NOMO-1 treated with dmso at 0.1 percent for 144 hours (cell line): ENCODE data around the gene UNC50.
A peak's percentile ranks its signal among the peaks of the same experiment; 100 is the strongest.
"Not testable (repeated sequence)": the region's sequence is repeated elsewhere in the genome, so short reads cannot be mapped to it uniquely, and the experiment has no call there.

Experiments used
- DNase-seq: peaks from one replicate; lab custom pipeline; 2025; ENCODE audit not compliant: unreplicated experiment; lab: John Stamatoyannopoulos, UW

UNC50 gene

DNA sequence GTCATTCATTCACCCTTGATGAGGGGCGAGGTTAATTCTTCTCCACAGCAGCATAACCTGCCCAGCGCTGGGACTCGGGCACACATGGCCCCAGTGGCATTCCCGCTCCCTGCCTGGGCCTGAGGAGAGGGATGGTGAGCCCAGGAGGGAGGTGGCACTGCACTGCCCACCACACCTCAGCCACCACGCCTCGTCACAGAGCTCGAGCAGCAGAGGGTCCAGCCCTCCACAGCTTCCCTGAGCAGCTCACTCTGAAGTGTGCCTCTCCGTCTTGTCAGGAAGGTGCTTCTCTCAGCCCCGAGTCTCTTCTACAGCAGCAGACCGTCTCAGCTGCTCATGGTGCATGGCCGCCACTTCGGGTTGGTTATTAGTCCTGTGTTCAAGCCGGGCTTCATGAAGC, 35.0 kb upstream of the UNC50 start:
- no peak for DNase-seq

DNA sequence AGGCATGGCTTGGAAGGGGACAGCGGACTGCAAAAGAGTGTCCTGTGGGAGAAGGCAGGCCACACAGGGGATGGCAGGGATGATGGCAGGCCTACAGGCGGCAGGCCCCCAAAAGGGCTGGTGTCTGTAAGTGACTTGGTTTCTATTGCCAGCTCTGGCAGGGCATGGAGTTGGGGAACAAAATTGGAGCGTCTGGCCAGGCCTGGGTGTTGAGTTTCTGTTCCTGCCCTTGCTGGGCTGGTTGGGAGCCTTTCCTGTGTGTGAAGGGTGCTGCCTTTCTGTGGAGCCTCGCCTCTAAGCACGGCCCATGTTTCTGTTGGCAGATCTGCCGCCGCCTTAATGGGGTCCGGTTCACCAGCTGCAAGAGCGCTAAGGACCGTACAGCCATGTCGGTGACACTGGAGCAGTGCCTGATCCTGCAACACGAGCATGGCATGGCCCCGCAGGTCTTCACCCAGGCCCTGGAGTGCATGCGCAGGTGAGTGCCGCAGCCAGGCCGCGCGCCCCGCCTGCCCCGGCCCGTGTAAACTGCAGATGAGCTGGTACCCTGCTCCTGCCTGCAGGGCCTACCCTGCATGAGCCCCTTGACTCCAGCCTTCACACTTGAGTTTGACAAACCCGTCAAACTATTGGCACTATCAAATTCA, 31.6 kb upstream of the UNC50 start:
- no peak for DNase-seq

GRCh38 chr2:98577313-98577712, 31.1 kb upstream of the UNC50 start:
- DNase-seq = no peak

DNA sequence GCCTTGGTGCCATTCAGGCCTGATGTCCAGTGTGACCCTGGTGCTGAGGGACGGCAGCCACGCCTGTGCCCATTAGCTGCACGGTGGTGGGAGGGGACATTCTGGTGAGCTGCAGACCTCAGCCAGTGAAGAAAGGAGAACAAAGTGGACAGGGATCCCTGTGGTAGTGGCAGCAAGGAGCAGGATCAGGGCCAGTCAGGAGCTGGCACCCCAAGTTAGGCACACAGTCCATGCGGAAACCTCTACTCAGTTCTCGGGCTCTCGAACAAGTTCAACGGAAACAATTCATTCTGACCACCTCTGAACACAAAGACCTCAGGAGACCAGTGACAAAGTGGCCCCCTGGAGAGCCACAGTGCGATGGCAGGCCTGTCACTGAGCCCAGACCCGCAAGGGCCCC, 30.2 kb upstream of the UNC50 start:
- no peak for DNase-seq

DNA sequence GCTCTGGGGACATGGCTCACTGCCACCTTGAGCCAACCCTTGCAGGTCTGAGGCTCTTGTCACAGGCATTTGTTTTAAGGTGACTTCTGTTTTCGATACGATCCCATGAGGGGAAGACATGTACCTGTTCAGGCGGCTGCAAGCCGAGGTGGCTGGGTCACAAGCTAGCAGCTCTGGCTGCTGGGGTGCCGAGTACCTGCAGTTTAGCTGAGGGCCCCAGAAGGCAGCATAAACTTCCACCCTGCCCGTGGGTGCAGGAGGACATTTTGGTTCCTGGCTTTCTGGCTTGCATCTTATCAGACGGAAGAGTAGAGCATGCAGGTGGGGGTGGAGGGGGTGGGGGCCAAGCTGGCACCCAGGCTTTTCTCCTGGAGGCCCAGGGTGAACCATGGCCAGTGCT, 28.5 kb upstream of the UNC50 start:
- DNase-seq = no peak

GRCh38 chr2:98580656-98581284, 27.6 kb upstream of the UNC50 start:
- no peak for DNase-seq

GRCh38 chr2:98582523-98582922, 25.9 kb upstream of the UNC50 start:
- DNase-seq = no peak

- DNase-seq = no peak
Measured at GRCh38 chr2:98583276-98583675, 25.1 kb upstream of the UNC50 start.

DNA sequence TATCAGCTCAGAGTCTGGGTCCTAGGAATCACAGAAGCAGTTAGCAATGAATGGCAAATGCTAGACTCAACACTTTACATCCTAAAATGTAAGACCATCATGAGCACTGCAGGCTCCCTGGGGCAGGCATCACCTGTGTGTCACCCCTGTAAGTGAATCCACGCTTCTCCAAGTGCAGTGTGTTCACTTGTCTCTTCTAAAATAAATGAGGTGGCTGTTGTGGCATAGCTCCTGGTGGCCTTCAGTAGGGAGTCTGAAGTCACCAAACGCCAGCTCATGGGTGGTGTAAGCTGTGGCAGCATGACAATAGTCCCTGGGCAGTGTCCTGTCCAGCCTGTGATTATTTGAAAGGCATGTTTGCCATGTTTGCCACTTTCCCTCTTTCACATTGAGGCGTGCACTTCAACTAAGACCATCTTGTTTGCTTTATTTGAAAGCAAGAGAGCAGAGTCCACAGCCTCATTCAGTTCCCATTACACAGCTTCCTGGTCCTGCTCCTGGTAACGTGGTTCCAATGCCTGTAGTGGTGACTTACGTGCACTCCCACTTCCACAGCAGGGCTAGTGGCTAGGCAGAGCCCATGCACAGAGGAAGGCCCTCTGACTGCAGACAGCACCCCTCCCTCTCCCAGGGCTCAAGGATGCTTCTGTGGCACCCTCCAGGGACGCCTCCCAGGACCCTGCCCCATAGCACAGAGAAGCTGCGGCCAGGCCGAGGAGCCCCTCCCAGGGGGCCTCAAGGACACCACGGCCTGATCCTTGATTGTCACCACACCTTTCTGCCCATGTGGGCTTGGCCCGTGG, 24.4 kb upstream of the UNC50 start:
- DNase-seq = no peak

- DNase-seq = no peak
Measured at GRCh38 chr2:98585386-98585785, 23.0 kb upstream of the UNC50 start.

DNA sequence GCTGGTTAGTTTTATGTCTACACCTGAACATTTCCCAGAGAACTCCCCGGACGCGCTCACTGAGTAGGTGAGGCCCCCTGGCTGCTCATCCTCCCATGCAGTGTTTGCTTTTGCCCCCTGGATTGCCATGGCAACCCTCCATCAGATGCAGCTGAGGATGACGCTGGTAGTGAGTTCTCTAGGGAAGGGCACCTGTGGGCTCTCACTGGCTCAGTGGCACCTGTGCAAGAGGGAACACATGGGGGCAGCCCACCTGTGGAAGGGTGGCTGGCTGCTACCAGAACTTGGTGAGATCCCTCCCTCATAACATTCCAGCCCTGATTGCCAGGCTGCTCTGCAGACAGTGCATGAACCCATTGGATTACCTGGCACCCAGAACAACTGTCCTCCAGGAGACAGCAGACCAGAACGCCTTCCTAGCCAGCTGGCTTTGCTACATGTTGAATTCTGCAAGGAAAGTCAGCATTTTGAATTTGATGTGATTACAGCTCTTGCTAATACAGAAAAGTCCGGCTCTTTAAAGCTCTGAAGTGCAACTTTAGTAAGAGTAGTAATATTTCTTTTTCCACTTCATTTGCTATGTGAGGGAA, 21.7 kb upstream of the UNC50 start:
- DNase-seq = no peak

DNA sequence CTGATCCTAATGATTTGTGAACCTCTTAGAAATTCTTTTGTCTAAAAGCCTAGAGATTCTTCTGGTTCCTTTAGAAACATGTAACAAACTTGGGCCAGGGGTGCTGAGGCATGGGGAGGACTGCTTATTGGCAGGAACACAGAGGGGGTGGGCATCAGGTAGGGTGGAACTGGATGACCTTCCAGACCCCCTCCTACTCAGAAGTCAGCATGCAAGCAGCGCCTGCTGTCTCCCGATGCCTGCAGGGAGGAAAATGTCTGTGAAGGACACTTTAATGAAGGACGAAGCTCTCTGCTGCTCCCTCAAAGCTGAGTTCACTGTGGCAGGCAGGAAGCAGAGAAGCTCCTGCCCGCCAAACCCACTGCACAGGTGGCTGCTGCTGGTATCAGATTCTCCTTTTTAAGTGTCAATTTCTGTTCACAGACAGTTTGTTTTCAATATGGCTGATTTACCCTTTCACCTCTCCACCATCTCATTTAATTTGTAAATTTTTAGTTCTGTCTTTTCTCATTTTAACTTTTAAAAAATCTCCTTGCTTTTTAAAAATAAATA, 19.4 kb upstream of the UNC50 start:
- no peak for DNase-seq

DNA sequence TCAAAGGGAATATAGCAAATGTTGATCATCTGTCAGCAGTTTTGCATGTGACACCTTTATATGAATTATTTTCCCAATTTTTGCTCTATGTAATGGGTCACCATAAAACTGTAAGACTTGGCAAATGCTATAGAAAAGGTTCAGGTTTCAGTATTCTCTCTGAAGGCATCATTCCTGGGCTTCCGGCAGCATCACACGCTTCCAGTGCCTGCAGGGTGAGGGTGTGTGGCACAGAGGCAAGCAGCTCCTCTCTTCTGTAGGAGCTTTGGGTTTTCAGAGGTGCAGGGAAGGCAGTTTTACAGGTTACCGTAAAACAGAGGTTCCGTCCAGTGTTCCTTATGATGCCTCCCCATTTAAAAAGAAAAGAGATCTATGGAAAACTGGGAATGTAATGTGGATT, 18.9 kb upstream of the UNC50 start:
- DNase-seq = no peak

DNA sequence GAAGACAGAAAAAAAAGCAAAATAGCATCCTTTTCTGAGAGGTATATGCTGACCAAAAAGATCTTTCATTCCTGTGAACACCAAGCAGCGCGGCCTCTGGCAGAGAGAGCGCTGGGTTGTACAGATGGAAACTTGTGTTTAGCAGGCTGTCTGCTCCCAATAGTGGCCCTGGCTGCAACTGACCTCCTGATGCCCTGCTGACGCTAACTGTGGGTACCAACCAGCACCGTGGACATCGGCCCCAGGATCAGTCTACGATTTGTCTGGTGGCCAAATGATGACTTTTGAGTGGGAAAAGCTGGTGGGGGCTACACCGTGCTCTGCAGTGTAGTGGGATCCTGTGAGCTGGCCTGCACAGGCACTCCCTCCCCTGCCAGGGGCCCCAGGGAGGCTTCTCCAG, 15.8 kb upstream of the UNC50 start:
- no peak for DNase-seq

DNA sequence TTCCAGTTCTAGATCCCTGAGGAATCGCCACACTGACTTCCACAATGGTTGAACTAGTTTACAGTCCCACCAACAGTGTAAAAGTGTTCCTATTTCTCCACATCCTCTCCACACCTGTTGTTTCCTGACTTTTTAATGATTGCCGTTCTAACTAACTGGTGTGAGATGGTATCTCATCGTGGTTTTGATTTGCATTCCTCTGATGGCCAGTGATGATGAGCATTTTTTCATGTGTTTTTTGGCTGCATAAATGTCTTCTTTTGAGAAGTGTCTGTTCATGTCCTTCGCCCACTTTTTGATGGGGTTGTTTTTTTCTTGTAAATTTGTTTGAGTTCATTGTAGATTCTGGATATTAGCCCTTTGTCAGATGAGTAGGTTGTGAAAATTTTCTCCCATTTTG, 13.7 kb upstream of the UNC50 start:
- DNase-seq = not testable (repeated sequence)

- DNase-seq = no peak
Measured at GRCh38 chr2:98598781-98599428, 9.5 kb upstream of the UNC50 start.

DNA sequence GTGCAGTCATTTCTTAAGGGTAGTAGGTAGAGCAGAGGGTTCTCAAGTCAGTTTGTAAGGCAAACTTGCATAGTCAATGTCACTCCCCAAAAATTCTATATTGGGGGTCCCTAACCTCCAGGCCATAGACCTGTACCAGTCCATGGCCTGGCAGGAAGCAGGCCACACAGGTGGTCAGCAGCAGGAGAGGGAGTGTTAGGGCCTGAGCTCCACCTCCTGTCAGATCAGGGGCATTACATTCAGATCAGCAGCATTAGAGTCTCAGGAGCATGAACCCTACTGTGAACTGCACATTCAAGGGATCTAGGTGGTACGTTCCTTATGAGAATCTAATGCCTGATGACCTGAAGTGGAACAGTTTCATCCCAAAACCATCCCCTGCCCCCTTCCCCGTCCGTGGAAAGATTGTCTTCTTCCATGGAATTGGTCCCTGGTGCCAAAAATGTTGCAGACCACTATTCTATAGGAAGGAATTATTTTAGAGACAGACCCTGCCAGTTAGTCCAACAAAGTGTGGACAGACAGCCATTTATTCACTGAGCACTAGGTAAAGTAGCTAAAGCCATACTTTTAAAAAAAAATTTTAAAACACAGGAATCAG, 6.8 kb upstream of the UNC50 start:
- DNase-seq = no peak

DNA sequence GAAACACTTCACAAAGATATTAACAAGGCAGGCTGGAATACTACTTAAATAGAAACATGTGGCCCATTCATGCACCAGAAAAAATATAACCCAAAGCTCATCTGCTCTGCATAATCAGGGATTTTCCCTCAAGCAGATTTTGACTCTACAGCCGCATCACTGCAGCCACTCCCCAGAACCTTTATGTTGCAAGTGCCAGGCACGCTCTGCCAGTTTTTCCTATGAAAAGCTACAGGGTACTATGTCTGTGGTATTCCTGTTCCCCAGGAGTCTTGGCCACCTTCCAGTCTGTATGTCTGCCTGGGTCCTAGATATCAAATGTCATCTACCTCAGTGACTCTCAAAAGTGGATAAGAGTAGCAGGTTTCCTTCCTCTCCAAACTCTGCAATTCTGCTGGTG, 3.8 kb upstream of the UNC50 start:
- no peak for DNase-seq

DNA sequence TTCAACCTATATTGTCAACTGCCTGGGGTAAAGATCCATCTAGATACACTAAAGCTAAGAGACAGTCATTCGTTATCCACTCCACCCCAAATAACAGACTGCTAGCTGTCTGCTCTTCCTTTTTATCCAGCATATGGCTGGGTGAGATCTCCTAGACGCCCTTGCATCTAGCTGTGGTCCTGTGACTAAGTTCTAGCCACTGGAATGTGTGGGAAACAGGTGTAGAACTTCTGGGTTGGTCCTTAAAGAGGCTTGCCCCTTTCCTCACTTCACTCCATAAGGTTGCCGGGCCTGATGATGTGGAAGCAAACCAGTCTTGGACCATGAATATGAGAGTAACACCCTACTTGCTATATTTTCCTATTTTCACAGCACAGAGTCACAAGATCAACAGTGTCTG, 3.3 kb upstream of the UNC50 start:
- DNase-seq = no peak

GRCh38 chr2:98606431-98606830, 2.0 kb upstream of the UNC50 start:
- DNase-seq = no peak

DNA sequence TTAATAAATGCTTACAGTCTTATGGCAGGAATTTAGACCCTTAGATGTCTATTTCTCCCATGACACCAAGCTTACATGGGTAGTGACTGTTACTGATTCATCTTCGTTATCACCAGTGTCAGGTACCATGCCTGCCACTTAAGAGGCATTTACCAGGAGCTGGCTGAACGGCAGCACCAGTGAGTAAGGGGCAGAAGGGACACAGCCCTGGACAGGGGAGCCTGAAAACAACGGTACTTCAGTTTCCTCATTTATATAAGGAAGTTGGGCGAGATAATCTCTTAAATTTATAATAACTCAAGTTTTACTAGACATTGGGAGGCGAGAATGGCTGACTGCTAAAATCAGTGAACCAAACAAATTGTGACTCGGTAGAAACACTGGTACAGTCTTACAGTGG, 1.3 kb upstream of the UNC50 start:
- DNase-seq = peak; percentile 6
